Activated T-helper 1 cell treated with anti-CD3 and anti-CD28 coated beads, Interleukin-12 subunit alpha, Interleukin-12 subunit beta, Interleukin-2, Interleukin-4 antibody, amounts not matched to agents 30 ng/mL and 10 ng/mL and 1 ng/mL, durations not matched to agents 14 hours and 24 hours and 36 hours (primary cell): ENCODE results near the gene NCLN. TPM values are rescaled to one million over a fixed set of nuclear protein-coding genes. Genes with fewer than 3 reads are reported as not detected.

Source experiments
- DNase-seq: peaks from one replicate; pipeline ENCODE4 v3.0.0; 2021; ENCODE audit warnings: low spot score
- H3K27ac Mint-ChIP-seq: one replicate; pipeline ENCODE4 v1.8.0; 2021; ENCODE audit warnings: mild to moderate bottlenecking, mixed read lengths
- H3K27me3 Mint-ChIP-seq: one replicate; pipeline ENCODE4 v1.8.0; 2022; ENCODE audit warnings: mild to moderate bottlenecking, moderate library complexity, mixed read lengths; ENCODE audit not compliant: insufficient read depth
- H3K36me3 Mint-ChIP-seq: one replicate; pipeline ENCODE4 v1.8.0; 2021; ENCODE audit warnings: low read depth, mixed read lengths
- H3K4me1 Mint-ChIP-seq: one replicate; pipeline ENCODE4 v1.8.0; 2021; ENCODE audit warnings: low read depth, mixed read lengths
- H3K4me3 Mint-ChIP-seq: one replicate; pipeline ENCODE4 v1.8.0; 2021; ENCODE audit warnings: mild to moderate bottlenecking, moderate library complexity, mixed read lengths
- H3K9me3 Mint-ChIP-seq: one replicate; pipeline ENCODE4 v1.8.0; 2021; ENCODE audit warnings: mixed read lengths
- intact Hi-C: fragments of 100-400 bp; cut with micrococcal nuclease; formaldehyde crosslinking; loops from one replicate; pipeline ENCODE4 v1.15.1; 2024
- total RNA-seq: library from RNA; stranded (reverse); gene quantifications from 2 replicates; pipeline ENCODE4 v1.2.3, GENCODE V29; 2022

Gene NCLN
- total RNA-seq, 1 donor from 2014 or later = 118 TPM

GRCh38 chr19:3178973-3179738 is 6.6 kb upstream of the NCLN start:
- peaks cover 34% of the 10 kb centered on the region for H3K4me1 Mint-ChIP-seq
- intact Hi-C loops = loop anchor here (1.0 to 5.0 kb wide), 2 partner anchors 24 to 117 kb away; partner anchors contain the start of gene TLE5
- H3K4me3 Mint-ChIP-seq = peak overlapping the region; percentile 99
- H3K36me3 Mint-ChIP-seq = peaks cover 32% of the 10 kb centered on the region
- H3K9me3 Mint-ChIP-seq = no peaks in the 10 kb centered on the region
- DNase-seq = no peak
- peak overlapping the region; percentile 98 for H3K27ac Mint-ChIP-seq
- peaks cover 2% of the 10 kb centered on the region for H3K27me3 Mint-ChIP-seq

GRCh38 chr19:3179739-3180293 is 5.9 kb upstream of the NCLN start:
- intact Hi-C loops = loop anchor here (5.0 to 10.0 kb wide), 3 partner anchors 118 to 1225 kb away; partner anchors contain the start of genes CHAF1A, SGTA, SH3GL1 and THOP1
- Mint-ChIP-seq H3K36me3 (peaks cover 35% of the 10 kb centered on the region), H3K4me3 (peak overlapping the region; percentile 99), H3K9me3 (no peaks in the 10 kb centered on the region), H3K4me1 (peaks cover 40% of the 10 kb centered on the region), H3K27ac (peak overlapping the region; percentile 98), H3K27me3 (peaks cover 2% of the 10 kb centered on the region)
- DNase-seq = peak; percentile 37

- DNase-seq = no peak
- Mint-ChIP-seq H3K9me3 (no peaks in the 10 kb centered on the region), H3K36me3 (peaks cover 36% of the 10 kb centered on the region), H3K27me3 (peaks cover 2% of the 10 kb centered on the region), H3K4me1 (peaks cover 50% of the 10 kb centered on the region), H3K4me3 (peak overlapping the region; percentile 83), H3K27ac (peak overlapping the region; percentile 69)
- intact Hi-C loops = loop anchor here (2.0 to 10.0 kb wide), 3 partner anchors 399 to 1221 kb away; partner anchors contain the start of genes CACTIN, CHAF1A, SGTA and SH3GL1
These were observed 1.7 kb upstream of the NCLN start for GRCh38 chr19:3183721-3184641.

GRCh38 chr19:3184847-3185460 is 776 bp upstream of the NCLN start:
- Mint-ChIP-seq H3K36me3 (peaks cover 30% of the 10 kb centered on the region), H3K4me1 (peaks cover 53% of the 10 kb centered on the region), H3K27ac (peak overlapping the region; percentile 90), H3K4me3 (peak overlapping the region; percentile 83), H3K9me3 (no peaks in the 10 kb centered on the region), H3K27me3 (peaks cover 2% of the 10 kb centered on the region)
- intact Hi-C loops = loop anchor here (1.0 to 10.0 kb wide), 7 partner anchors 52 to 1220 kb away; partner anchors contain the start of genes CACTIN, CHAF1A, SGTA and SH3GL1
- no peak for DNase-seq

GRCh38 chr19:3186160-3186688 is 494 bp downstream of the NCLN start:
- intact Hi-C loops = loop anchor here (10.0 kb wide), 2 partner anchors 401 to 1219 kb away; partner anchors contain the start of genes CHAF1A, SGTA, SH3GL1 and THOP1

GRCh38 chr19:3186891-3187661 is 1.3 kb downstream of the NCLN start:
- no peaks in the 10 kb centered on the region for H3K27me3 Mint-ChIP-seq
- intact Hi-C loops = loop anchor here (10.0 kb wide), 2 partner anchors 402 to 1218 kb away; partner anchors contain the start of genes CHAF1A, SGTA, SH3GL1 and THOP1
- no peak for DNase-seq
- H3K4me1 Mint-ChIP-seq = peaks cover 38% of the 10 kb centered on the region
- H3K36me3 Mint-ChIP-seq = peaks cover 20% of the 10 kb centered on the region
- H3K9me3 Mint-ChIP-seq = no peaks in the 10 kb centered on the region
- peak overlapping the region; percentile 93 for H3K4me3 Mint-ChIP-seq
- peak overlapping the region; percentile 85 for H3K27ac Mint-ChIP-seq

More at GRCh38 chr19:3186160-3186688, 494 bp downstream of the NCLN start:
- Mint-ChIP-seq H3K27me3 (no peaks in the 10 kb centered on the region), H3K9me3 (no peaks in the 10 kb centered on the region), H3K4me1 (peaks cover 42% of the 10 kb centered on the region), H3K27ac (peak overlapping the region; percentile 85), H3K36me3 (peaks cover 20% of the 10 kb centered on the region), H3K4me3 (peak overlapping the region; percentile 93)
- DNase-seq = no peak

- H3K4me3 Mint-ChIP-seq = peak overlapping the region; percentile 93
- no peak overlapping the region for H3K27ac Mint-ChIP-seq
- DNase-seq = no peak
- peaks cover 38% of the 10 kb centered on the region for H3K4me1 Mint-ChIP-seq
- intact Hi-C loops = loop anchor here (10.0 kb wide), 2 partner anchors 403 to 1217 kb away; partner anchors contain the start of genes CHAF1A, SGTA, SH3GL1 and THOP1
- H3K27me3 Mint-ChIP-seq = no peaks in the 10 kb centered on the region
- H3K36me3 Mint-ChIP-seq = peaks cover 17% of the 10 kb centered on the region
- H3K9me3 Mint-ChIP-seq = no peaks in the 10 kb centered on the region
These were observed 2.2 kb downstream of the NCLN start for GRCh38 chr19:3187662-3188511.

GRCh38 chr19:3188627-3189596 is 3.2 kb downstream of the NCLN start:
- Mint-ChIP-seq H3K27me3 (no peaks in the 10 kb centered on the region), H3K27ac (peak overlapping the region; percentile 29), H3K4me3 (peak overlapping the region; percentile 93), H3K9me3 (no peaks in the 10 kb centered on the region), H3K36me3 (peaks cover 16% of the 10 kb centered on the region), H3K4me1 (peaks cover 35% of the 10 kb centered on the region)
- no peak for DNase-seq
- intact Hi-C loops = loop anchor here (10.0 kb wide), 2 partner anchors 404 to 1216 kb away; partner anchors contain the start of genes CHAF1A, SGTA, SH3GL1 and THOP1

- DNase-seq = no peak
- Mint-ChIP-seq H3K36me3 (peaks cover 17% of the 10 kb centered on the region), H3K4me1 (peaks cover 25% of the 10 kb centered on the region), H3K27ac (no peak overlapping the region), H3K4me3 (no peak overlapping the region), H3K27me3 (no peaks in the 10 kb centered on the region), H3K9me3 (no peaks in the 10 kb centered on the region)
- intact Hi-C loops = loop anchor here (10.0 kb wide), 2 partner anchors 405 to 1215 kb away; partner anchors contain the start of genes CHAF1A, SGTA, SH3GL1 and THOP1
These were observed 4.2 kb downstream of the NCLN start for GRCh38 chr19:3189702-3190469.
